ENCODE measurements around the gene IL9.

Gene IL9

DNA sequence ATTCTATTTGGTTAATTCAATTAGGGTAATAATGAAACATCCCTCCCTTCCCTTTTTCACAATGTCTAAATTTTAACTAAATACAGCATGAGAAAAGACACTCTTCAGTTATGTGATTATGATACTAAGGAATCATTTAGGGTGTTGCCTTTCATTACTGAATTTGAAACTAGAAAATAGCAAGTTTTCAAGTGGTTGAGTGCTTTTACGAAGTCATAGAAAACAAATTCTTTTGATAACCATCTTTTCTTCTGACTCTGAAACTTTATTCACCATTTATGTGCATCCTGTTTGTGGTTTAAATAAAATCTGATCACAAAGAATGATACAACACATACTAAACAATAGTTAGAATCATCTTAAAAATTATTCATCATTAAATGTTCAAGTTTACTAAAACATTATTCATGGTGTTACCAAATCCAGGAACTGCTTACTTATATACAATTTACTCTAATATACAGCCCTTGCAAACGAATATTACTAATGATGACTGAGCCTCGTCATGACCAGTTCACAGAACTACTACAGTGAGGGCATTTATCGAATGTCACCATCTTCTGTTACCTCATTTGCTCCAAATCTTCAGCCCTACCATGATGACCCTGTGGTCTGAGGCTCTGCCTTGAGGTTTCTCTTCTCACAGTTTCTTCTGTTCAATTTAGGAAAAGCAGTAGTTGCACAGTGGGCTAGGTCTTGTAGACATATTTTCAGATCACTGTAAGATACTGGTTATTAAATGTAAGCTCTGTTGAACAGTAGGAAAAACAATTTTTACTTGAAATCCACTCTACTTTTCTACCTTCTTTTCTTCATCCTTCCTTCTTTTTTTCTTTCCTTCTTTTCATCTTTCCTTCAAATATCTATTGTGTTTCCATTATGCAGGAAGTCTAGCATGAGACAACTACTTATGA, 18.3 kb upstream of the IL9 start:
- H3K27me3 ChIP-seq (ENCODE audit: control insufficient read depth, insufficient read depth, low read length), result no peaks in the 10 kb centered on the region
- no peak overlapping the region for H3K4me2 ChIP-seq (ENCODE audit: low read length)
- H3K4me3 ChIP-seq (ENCODE audit: low read depth, low read length), result no peak overlapping the region
- H3K9ac ChIP-seq, result no peak overlapping the region
- no peaks in the 10 kb centered on the region for H3K36me3 ChIP-seq (ENCODE audit: control insufficient read depth, insufficient read depth, low read length)
- H3K27ac ChIP-seq, result no peak overlapping the region
- H3K79me2 ChIP-seq, result no peaks in the 10 kb centered on the region
- H2AFZ ChIP-seq, result no peak overlapping the region
- no peaks in the 10 kb centered on the region for H3K9me3 ChIP-seq (ENCODE audit: control insufficient read depth, low read length)
- no peaks in the 10 kb centered on the region for H3K4me1 ChIP-seq
- TF ChIP-seq CTCF (IDR thresholded peaks at IDR 0.05), result no peak

- Histone ChIP-seq H3K9me3 (ENCODE audit: control insufficient read depth, low read length) (no peaks in the 10 kb centered on the region), H3K4me2 (ENCODE audit: low read length) (no peak overlapping the region), H3K27ac (no peak overlapping the region), H3K79me2 (no peaks in the 10 kb centered on the region), H2AFZ (no peak overlapping the region), H3K9ac (no peak overlapping the region), H3K4me3 (ENCODE audit: low read depth, low read length) (no peak overlapping the region), H3K4me1 (no peaks in the 10 kb centered on the region), H3K36me3 (ENCODE audit: control insufficient read depth, insufficient read depth, low read length) (no peaks in the 10 kb centered on the region), H3K27me3 (ENCODE audit: control insufficient read depth, insufficient read depth, low read length) (no peaks in the 10 kb centered on the region)
- TF ChIP-seq CTCF (IDR thresholded peaks at IDR 0.05), result no peak
Measured at GRCh38 chr5:135905144-135905543, 9.5 kb upstream of the IL9 start.

DNA sequence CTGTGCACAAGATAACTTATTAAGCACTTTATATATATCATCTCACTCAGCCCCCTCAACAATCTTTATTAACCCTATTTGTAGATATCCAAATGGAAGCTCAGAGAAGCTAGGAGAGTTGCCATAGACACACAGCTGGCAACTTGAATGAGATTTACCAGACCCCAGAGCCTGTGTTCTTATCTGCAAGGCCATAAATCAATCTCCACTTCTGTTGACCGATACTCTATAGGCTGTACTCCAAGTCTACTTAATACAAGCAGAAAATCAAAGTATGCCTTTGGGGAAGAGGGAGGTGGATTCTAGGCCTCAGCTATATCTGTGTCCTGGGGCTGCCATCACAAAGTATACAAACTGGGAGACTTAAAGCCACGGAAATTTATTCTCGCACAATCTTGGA, 6.0 kb upstream of the IL9 start:
- Histone ChIP-seq H3K79me2 (no peaks in the 10 kb centered on the region), H2AFZ (no peak overlapping the region), H3K9ac (no peak overlapping the region), H3K27me3 (ENCODE audit: control insufficient read depth, insufficient read depth, low read length) (no peaks in the 10 kb centered on the region), H3K4me3 (ENCODE audit: low read depth, low read length) (no peak overlapping the region), H3K4me2 (ENCODE audit: low read length) (no peak overlapping the region), H3K27ac (no peak overlapping the region), H3K9me3 (ENCODE audit: control insufficient read depth, low read length) (no peaks in the 10 kb centered on the region), H3K36me3 (ENCODE audit: control insufficient read depth, insufficient read depth, low read length) (no peaks in the 10 kb centered on the region), H3K4me1 (no peaks in the 10 kb centered on the region)
- no peak for TF ChIP-seq CTCF (IDR thresholded peaks at IDR 0.05)

GRCh38 chr5:135900276-135900675, 4.6 kb upstream of the IL9 start:
- no peak overlapping the region for H3K4me3 ChIP-seq (ENCODE audit: low read depth, low read length)
- H3K4me1 ChIP-seq, result no peaks in the 10 kb centered on the region
- H3K79me2 ChIP-seq, result no peaks in the 10 kb centered on the region
- no peak overlapping the region for H3K9ac ChIP-seq
- TF ChIP-seq CTCF (IDR thresholded peaks at IDR 0.05), result no peak
- no peaks in the 10 kb centered on the region for H3K27me3 ChIP-seq (ENCODE audit: control insufficient read depth, insufficient read depth, low read length)
- H3K36me3 ChIP-seq (ENCODE audit: control insufficient read depth, insufficient read depth, low read length), result no peaks in the 10 kb centered on the region
- no peak overlapping the region for H3K27ac ChIP-seq
- H2AFZ ChIP-seq, result no peak overlapping the region
- no peaks in the 10 kb centered on the region for H3K9me3 ChIP-seq (ENCODE audit: control insufficient read depth, low read length)
- H3K4me2 ChIP-seq (ENCODE audit: low read length), result no peak overlapping the region

GRCh38 chr5:135898651-135899050, 3.0 kb upstream of the IL9 start:
- H3K79me2 ChIP-seq, result no peaks in the 10 kb centered on the region

More at GRCh38 chr5:135898651-135899050, 3.0 kb upstream of the IL9 start:
- no peaks in the 10 kb centered on the region for H3K9me3 ChIP-seq (ENCODE audit: control insufficient read depth, low read length)
- H3K4me3 ChIP-seq (ENCODE audit: low read depth, low read length), result no peak overlapping the region
- H3K4me1 ChIP-seq, result no peaks in the 10 kb centered on the region
- no peak overlapping the region for H3K9ac ChIP-seq
- TF ChIP-seq CTCF (IDR thresholded peaks at IDR 0.05), result no peak
- H3K36me3 ChIP-seq (ENCODE audit: control insufficient read depth, insufficient read depth, low read length), result no peaks in the 10 kb centered on the region
- H2AFZ ChIP-seq, result no peak overlapping the region
- H3K27ac ChIP-seq, result no peak overlapping the region
- no peaks in the 10 kb centered on the region for H3K27me3 ChIP-seq (ENCODE audit: control insufficient read depth, insufficient read depth, low read length)
- H3K4me2 ChIP-seq (ENCODE audit: low read length), result no peak overlapping the region
